GM10847 (cell line): ENCODE results near the gene SMIM35.

Experiments
- POLR2A ChIP-seq: IDR thresholded peaks from 2 replicates; pipeline ENCODE4 v1.6.1; 2011; ENCODE audit not compliant: insufficient read length; ENCODE audit errors: extremely low read depth

Gene SMIM35

GRCh38 chr11:117960406-117960805 lies 126.4 kb downstream of the SMIM35 start:
- no peak for TF ChIP-seq POLR2A

- TF ChIP-seq POLR2A, result no peak
Measured at GRCh38 chr11:117959438-117960149, 127.2 kb downstream of the SMIM35 start.

- TF ChIP-seq POLR2A, result no peak
Measured at GRCh38 chr11:117958949-117959348, 127.8 kb downstream of the SMIM35 start.
